GM21515 (cell line): ENCODE data around the gene RBFOX1.

Experiments used
- ATAC-seq: cut with Tn5 transposase; IDR thresholded peaks from one replicate; pipeline ENCODE4 v1.9.1; 2021; ENCODE audit not compliant: unreplicated experiment

Gene RBFOX1

GRCh38 chr16:7748522-7748921 lies 415.9 kb downstream of the RBFOX1 start:
- ATAC-seq, result no peak

- ATAC-seq, result no peak
These were observed 422.8 kb downstream of the RBFOX1 start for GRCh38 chr16:7755347-7755882.
